Measurements from ENCODE around the gene COPRS. TPM values are rescaled to one million over a fixed set of nuclear protein-coding genes. Genes with fewer than 3 reads are reported as not detected.
A peak's percentile ranks its signal among the peaks of the same experiment; 100 is the strongest.

Gene COPRS
- polyA plus RNA-seq (ENCODE audit: insufficient read length in 4 of 4), result 10 to 100 TPM; 36.9 to 54.1 (median 45.0) TPM

- DNase-seq (ENCODE audit: low read depth in 4 of 4, low spot score in 2 of 4), result peak in 2 of 4 donors; percentile 46 to 49
Observed at GRCh38 chr17:31858642-31859486, at the start of gene COPRS. COPRS (minus strand) TSS chr17:31859244; CDS start chr17:31859199, 45 bp downstream.

GRCh38 chr17:31908386-31908785, 49.3 kb upstream of the COPRS start:
- no peak for DNase-seq (ENCODE audit: low read depth in 4 of 4, low spot score in 2 of 4)

GRCh38 chr17:31907342-31907962, 48.4 kb upstream of the COPRS start:
- DNase-seq (ENCODE audit: low read depth in 4 of 4, low spot score in 2 of 4), result peak in 1 of 4 donors; percentile 38

- DNase-seq (ENCODE audit: low read depth in 4 of 4, low spot score in 2 of 4), result no peak
Observed at GRCh38 chr17:31903401-31903800, 44.4 kb upstream of the COPRS start.

GRCh38 chr17:31902693-31903092, 43.6 kb upstream of the COPRS start:
- no peak for DNase-seq (ENCODE audit: low read depth in 4 of 4, low spot score in 2 of 4)

- no peak for DNase-seq (ENCODE audit: low read depth in 4 of 4, low spot score in 2 of 4)
Observed at GRCh38 chr17:31900877-31901276, 41.8 kb upstream of the COPRS start.

- DNase-seq (ENCODE audit: low read depth in 4 of 4, low spot score in 2 of 4), result no peak
Observed at GRCh38 chr17:31888124-31888523, 29.1 kb upstream of the COPRS start.

GRCh38 chr17:31882571-31882970, 23.5 kb upstream of the COPRS start:
- no peak for DNase-seq (ENCODE audit: low read depth in 4 of 4, low spot score in 2 of 4)

GRCh38 chr17:31880311-31880710, 21.3 kb upstream of the COPRS start:
- DNase-seq (ENCODE audit: low read depth in 4 of 4, low spot score in 2 of 4), result no peak

GRCh38 chr17:31878703-31879073, 19.6 kb upstream of the COPRS start:
- DNase-seq (ENCODE audit: low read depth in 4 of 4, low spot score in 2 of 4), result no peak

- no peak for DNase-seq (ENCODE audit: low read depth in 4 of 4, low spot score in 2 of 4)
Observed at GRCh38 chr17:31877911-31878702, 19.1 kb upstream of the COPRS start.

GRCh38 chr17:31877341-31877740, 18.3 kb upstream of the COPRS start:
- DNase-seq (ENCODE audit: low read depth in 4 of 4, low spot score in 2 of 4), result no peak

- no peak for DNase-seq (ENCODE audit: low read depth in 4 of 4, low spot score in 2 of 4)
Observed at GRCh38 chr17:31875081-31875480, 16.0 kb upstream of the COPRS start.

GRCh38 chr17:31869797-31870568, 10.9 kb upstream of the COPRS start:
- no peak for DNase-seq (ENCODE audit: low read depth in 4 of 4, low spot score in 2 of 4)

GRCh38 chr17:31869031-31869430, 10.0 kb upstream of the COPRS start:
- DNase-seq (ENCODE audit: low read depth in 4 of 4, low spot score in 2 of 4), result no peak

GRCh38 chr17:31859487-31860008, 504 bp upstream of the COPRS start:
- DNase-seq (ENCODE audit: low read depth in 4 of 4, low spot score in 2 of 4), result no peak

GRCh38 chr17:31857920-31858641, 963 bp downstream of the COPRS start:
- DNase-seq (ENCODE audit: low read depth in 4 of 4, low spot score in 2 of 4), result peak in 1 of 4 donors; percentile 9

- no peak for DNase-seq (ENCODE audit: low read depth in 4 of 4, low spot score in 2 of 4)
Observed at GRCh38 chr17:31856750-31857149, 2.3 kb downstream of the COPRS start.

- DNase-seq (ENCODE audit: low read depth in 4 of 4, low spot score in 2 of 4), result no peak
Observed at GRCh38 chr17:31854672-31855071, 4.4 kb downstream of the COPRS start.

All from left renal cortex interstitium (tissue), 4 donors.